AG09309 (cell line): ENCODE measurements around the gene SYS1.

Source experiments
- DNase-seq: peaks from one replicate; pipeline ENCODE4 v3.0.0-alpha.2; 2010; ENCODE audit warnings: low read depth
- H3K4me3 ChIP-seq: 2 replicates; pipeline ENCODE4 v1.5.1; 2011; ENCODE audit warnings: mild to moderate bottlenecking, low read depth, low read length, moderate library complexity; ENCODE audit not compliant: control insufficient read depth
- TF ChIP-seq, protein P1 (sequence below): IDR thresholded peaks from 2 replicates; pipeline ENCODE4 v1.5.1; 2011; ENCODE audit warnings: mild to moderate bottlenecking, low read depth, low read length, inconsistent platforms; ENCODE audit not compliant: insufficient read depth, control insufficient read depth; ENCODE audit errors: missing control alignments

Gene SYS1

DNA sequence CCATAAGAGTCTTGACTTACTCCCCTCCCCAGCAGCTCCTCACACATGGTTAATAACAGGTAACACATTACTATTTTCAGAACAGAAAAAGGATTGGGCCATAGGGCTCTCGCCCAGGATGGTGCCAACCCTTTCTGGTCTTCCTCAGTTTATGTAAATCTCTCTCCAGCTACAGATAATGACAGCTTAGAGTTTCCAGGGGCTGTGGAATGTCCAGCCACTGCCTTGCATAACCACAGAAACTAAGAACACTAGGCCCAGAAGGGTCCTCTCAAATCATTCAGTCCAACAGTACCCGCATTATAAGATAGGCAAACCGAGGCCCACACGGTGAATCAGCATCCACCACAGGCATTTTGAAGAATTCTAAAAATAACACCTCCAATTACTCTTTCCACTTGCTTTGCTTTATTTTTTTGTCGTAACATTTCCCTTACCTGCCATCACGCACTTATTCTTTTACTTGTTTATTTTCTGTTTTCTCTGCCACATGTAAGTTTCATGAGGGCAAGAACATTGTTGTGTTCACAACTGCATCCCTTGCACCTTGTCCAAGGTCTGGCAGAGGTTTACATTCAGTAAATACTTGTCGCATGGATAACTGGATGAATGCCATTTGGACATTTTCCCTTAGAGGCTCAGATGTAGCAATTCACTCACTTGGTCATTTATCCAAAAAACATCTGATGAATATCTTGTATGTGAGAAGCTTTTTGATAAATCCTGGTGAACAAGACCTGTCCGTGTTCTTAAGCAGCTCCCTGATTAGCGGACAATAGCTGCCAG lies 8.3 kb upstream of the SYS1 start:
- TF ChIP-seq, protein P1, sequence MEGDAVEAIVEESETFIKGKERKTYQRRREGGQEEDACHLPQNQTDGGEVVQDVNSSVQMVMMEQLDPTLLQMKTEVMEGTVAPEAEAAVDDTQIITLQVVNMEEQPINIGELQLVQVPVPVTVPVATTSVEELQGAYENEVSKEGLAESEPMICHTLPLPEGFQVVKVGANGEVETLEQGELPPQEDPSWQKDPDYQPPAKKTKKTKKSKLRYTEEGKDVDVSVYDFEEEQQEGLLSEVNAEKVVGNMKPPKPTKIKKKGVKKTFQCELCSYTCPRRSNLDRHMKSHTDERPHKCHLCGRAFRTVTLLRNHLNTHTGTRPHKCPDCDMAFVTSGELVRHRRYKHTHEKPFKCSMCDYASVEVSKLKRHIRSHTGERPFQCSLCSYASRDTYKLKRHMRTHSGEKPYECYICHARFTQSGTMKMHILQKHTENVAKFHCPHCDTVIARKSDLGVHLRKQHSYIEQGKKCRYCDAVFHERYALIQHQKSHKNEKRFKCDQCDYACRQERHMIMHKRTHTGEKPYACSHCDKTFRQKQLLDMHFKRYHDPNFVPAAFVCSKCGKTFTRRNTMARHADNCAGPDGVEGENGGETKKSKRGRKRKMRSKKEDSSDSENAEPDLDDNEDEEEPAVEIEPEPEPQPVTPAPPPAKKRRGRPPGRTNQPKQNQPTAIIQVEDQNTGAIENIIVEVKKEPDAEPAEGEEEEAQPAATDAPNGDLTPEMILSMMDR = no peak
- no peak for DNase-seq
- H3K4me3 ChIP-seq = no peak overlapping the region

DNA sequence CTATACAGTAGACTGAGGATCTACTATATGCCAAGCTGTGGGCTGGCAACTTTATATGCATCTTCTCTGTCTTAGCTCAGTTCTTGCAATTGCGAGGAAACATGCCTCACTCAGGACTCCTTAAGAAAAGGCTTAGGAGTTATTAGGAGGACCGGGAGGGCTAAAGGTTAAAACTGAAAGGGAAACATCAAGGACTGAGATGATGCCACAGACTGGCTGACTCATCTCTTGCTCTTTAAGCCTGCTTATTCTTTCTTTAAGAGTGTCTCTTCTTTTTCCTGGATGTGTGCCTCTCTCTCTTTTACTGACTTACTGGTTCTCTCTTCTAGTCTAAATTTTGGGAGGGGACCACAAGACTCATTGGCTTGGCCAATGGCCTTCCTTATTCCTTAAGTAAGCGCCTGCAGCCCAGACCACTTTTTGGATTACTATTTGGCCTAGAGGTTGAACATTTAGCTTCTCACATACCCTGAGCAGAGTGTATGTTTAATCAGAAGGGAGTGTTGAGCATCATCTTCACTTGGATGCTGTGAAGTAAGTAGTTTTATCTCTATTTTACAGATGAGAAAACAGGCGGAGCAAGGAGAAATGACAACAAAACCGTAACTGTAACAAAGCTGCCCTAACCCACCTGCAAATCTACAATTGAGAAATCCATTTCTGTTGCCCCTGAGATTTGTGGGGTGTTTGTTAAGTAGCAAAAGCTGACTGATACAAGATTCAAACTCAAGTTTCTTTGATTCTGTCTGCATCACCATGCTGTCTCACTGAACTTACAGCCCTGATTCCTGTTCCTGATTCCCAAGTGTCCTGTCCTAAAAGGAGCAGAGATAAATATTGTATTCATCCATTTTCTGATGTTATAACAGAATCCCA lies 7.5 kb upstream of the SYS1 start:
- no peak overlapping the region for H3K4me3 ChIP-seq
- no peak for DNase-seq
- TF ChIP-seq, protein P1 = no peak

DNA sequence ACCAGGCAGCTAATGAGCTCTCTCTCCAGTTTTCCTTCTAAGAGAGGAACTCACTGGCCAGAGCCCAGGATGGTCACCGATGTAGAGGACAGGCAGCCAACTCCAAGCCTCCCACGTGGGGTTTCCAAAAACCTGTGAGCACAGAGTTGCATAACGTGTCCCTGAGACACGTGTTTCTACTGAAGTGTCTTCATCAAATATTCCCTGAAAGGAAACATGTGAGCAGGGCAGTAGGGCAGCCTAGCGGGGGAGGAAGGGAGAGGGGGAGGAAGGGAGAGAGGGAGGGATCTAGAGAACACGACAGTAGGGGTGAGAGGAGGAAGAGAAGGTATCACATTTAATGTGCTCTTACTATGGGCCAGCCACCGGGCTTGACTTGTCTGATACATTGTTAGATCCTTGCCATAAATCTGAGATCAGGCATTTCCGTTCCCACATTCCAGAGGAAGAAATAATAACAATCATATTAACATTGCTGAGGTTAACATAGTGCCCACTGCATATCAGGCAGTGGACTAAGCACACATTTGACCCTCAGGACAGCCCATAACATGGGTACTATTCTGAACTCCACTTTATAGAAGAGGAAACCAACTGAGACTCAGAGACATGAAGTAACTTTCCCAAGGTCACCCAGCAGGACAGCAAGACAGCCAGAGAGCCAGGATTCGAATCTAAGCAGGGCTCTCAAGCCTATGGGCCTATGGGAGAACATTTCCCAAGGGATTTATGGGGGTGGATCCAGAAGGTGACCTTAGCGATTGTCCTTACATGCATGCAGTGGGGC lies 4.5 kb upstream of the SYS1 start:
- no peak overlapping the region for H3K4me3 ChIP-seq
- TF ChIP-seq, protein P1 = no peak
- DNase-seq = peak; percentile 65

DNA sequence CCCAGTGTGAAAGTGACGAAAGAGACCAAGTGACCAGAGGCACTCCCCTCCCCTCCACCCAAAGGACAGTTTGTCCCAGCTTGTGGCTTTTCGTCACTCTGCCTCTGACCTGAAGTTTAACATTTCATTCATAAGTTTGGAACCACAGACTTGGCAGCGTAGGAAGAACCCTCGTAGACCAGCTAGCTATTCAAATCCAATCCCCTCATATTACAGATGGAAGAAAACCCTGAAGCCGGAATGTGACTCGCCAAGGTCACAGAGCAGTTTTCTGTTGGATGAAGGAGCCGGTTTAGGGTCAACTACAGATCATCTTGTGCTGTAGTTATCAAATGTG lies 3.9 kb upstream of the SYS1 start:
- H3K4me3 ChIP-seq = no peak overlapping the region
- DNase-seq = no peak
- TF ChIP-seq, protein P1 = no peak

DNA sequence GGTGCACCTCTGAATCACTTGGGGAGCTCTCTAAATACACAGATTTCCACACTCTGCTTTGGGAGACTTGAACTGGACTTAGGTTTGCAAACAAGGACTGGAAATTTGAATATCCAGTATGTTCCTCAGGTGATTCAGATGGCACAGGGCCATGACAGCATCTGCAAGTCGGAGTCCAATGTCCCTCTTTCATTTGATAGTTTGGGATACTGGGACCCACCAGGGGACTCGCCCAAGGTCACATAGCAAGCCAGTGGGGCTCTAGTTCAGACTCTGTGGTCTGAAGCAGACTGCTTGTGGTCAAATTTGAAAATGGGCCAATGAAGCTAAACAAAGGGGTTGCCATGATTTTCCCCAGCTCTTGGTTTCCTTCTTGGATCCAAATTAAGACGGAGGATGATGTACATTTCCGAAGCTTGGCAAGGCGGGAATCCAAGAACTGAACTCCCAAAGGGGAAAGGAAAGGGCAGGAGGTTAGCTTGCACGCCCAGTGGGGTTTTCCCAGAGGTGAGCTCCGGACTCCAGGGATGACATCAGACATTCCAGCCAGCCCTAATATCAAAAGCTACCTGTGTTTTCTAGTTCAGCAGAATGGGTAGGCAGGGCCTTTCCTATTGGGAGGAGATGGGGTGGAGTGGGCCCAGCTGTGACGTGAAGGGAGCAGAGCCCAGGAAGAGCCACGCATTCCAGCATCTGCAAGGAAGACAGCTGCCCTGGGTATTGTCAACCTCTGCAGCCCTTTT lies 3.4 kb upstream of the SYS1 start:
- DNase-seq = no peak
- TF ChIP-seq, protein P1 = no peak
- no peak overlapping the region for H3K4me3 ChIP-seq

DNA sequence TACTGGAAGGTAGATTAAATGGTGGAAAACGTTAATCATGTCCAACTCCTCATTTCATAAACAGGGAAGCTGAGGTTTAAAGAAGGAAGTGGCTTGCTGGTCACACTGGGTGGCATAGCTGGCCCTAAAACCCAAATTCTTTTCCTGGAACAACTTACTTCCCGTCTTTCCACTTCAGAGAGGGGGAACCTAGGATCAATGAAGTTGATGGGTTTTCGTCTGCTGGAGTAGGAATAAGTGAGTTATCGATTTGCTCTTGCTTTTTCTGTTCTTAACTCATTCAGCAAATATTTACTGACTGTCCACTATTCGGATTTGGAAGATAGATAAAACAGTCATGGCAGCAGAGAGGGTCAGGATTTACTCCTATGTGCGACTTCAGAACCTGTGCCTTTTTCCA lies 1.2 kb upstream of the SYS1 start:
- no peak for DNase-seq
- TF ChIP-seq, protein P1 = no peak
- no peak overlapping the region for H3K4me3 ChIP-seq
